Measurements from ENCODE around the gene PFKFB2. TPM values are rescaled to one million over a fixed set of nuclear protein-coding genes. Genes with fewer than 3 reads are reported as not detected.

Gene PFKFB2
- total and polyA plus RNA-seq, 4 donors = 3.0 to 13.7 (median 7.8) TPM

GRCh38 chr1:207027206-207027777, 25.8 kb upstream of the PFKFB2 start:
- H3K27ac ChIP-seq (ENCODE audit: low read depth in 1 of 2, low read length in 2 of 2) = no peak overlapping the region
- H3K27me3 ChIP-seq (ENCODE audit: control insufficient read depth in 1 of 2, insufficient read depth in 2 of 2, low read length in 1 of 2) = no peaks in the 10 kb centered on the region
- no peaks in the 10 kb centered on the region for H3K9me3 ChIP-seq (ENCODE audit: control insufficient read depth, low read length)
- H3K36me3 ChIP-seq (ENCODE audit: control insufficient read depth in 1 of 2, insufficient read depth in 2 of 2, low read length in 1 of 2) = no peaks in the 10 kb centered on the region
- no peaks in the 10 kb centered on the region for H3K4me1 ChIP-seq (ENCODE audit: control insufficient read depth in 1 of 2, insufficient read depth in 2 of 2, low read length in 2 of 2)
- intact Hi-C loops (cut with DNase I) = no loop called here
- ATAC-seq (ENCODE audit: low FRiP score) (no peak), DNase-seq (no peak)
- no peak overlapping the region for H3K4me3 ChIP-seq (ENCODE audit: low read length in 2 of 2)
- WGBS, 2 donors = 95 to 97% methylated on average over 18 of the region's 18 CpGs

DNA sequence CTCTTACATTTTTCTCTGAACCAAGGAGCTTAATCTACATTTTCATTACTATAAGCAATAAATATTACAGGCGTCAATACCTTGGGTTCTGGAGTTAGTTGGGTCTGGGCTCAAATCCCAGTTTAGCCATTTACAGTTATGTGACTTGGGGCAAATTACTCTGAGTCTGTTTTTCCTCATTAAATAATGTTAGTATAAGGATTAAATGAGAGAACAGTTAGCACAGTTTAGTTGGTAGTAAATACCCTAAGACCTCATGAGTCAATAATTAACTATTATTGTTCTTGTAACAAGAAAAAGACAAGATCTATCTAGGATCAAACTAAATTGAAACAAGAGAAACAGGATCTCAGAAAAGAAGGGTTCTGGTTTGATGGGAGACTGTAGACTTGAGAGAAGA, 25.2 kb upstream of the PFKFB2 start:
- WGBS, 2 donors = 86 to 93% methylated on average over 1 of the region's 1 CpG
- Histone ChIP-seq H3K4me1 (ENCODE audit: control insufficient read depth in 1 of 2, insufficient read depth in 2 of 2, low read length in 2 of 2) (no peaks in the 10 kb centered on the region), H3K27ac (ENCODE audit: low read depth in 1 of 2, low read length in 2 of 2) (no peak overlapping the region), H3K36me3 (ENCODE audit: control insufficient read depth in 1 of 2, insufficient read depth in 2 of 2, low read length in 1 of 2) (no peaks in the 10 kb centered on the region), H3K27me3 (ENCODE audit: control insufficient read depth in 1 of 2, insufficient read depth in 2 of 2, low read length in 1 of 2) (no peaks in the 10 kb centered on the region), H3K4me3 (ENCODE audit: low read length in 2 of 2) (no peak overlapping the region), H3K9me3 (ENCODE audit: control insufficient read depth, low read length) (no peaks in the 10 kb centered on the region)
- DNase-seq (no peak), ATAC-seq (ENCODE audit: low FRiP score) (no peak)
- intact Hi-C loops (cut with DNase I) = no loop called here

- intact Hi-C loops (cut with DNase I) = no loop called here
Measured at GRCh38 chr1:207028884-207029650, 24.0 kb upstream of the PFKFB2 start.

GRCh38 chr1:207029701-207030521, 23.2 kb upstream of the PFKFB2 start:
- Histone ChIP-seq H3K9me3 (ENCODE audit: control insufficient read depth, low read length) (no peaks in the 10 kb centered on the region), H3K4me1 (ENCODE audit: control insufficient read depth in 1 of 2, insufficient read depth in 2 of 2, low read length in 2 of 2) (no peaks in the 10 kb centered on the region), H3K4me3 (ENCODE audit: low read length in 2 of 2) (no peak overlapping the region), H3K27ac (ENCODE audit: low read depth in 1 of 2, low read length in 2 of 2) (no peak overlapping the region), H3K27me3 (ENCODE audit: control insufficient read depth in 1 of 2, insufficient read depth in 2 of 2, low read length in 1 of 2) (no peaks in the 10 kb centered on the region), H3K36me3 (ENCODE audit: control insufficient read depth in 1 of 2, insufficient read depth in 2 of 2, low read length in 1 of 2) (no peaks in the 10 kb centered on the region)
- DNase-seq (no peak), ATAC-seq (ENCODE audit: low FRiP score) (no peak)
- intact Hi-C loops (cut with DNase I) = no loop called here
- WGBS, 2 donors = 65 to 74% methylated on average over 5 of the region's 5 CpGs

More at GRCh38 chr1:207028884-207029650, 24.0 kb upstream of the PFKFB2 start:
- no peak for ATAC-seq (ENCODE audit: low FRiP score)
- DNase-seq = no peak
- Histone ChIP-seq H3K27ac (ENCODE audit: low read depth in 1 of 2, low read length in 2 of 2) (no peak overlapping the region), H3K4me1 (ENCODE audit: control insufficient read depth in 1 of 2, insufficient read depth in 2 of 2, low read length in 2 of 2) (no peaks in the 10 kb centered on the region), H3K9me3 (ENCODE audit: control insufficient read depth, low read length) (no peaks in the 10 kb centered on the region), H3K4me3 (ENCODE audit: low read length in 2 of 2) (no peak overlapping the region), H3K27me3 (ENCODE audit: control insufficient read depth in 1 of 2, insufficient read depth in 2 of 2, low read length in 1 of 2) (no peaks in the 10 kb centered on the region), H3K36me3 (ENCODE audit: control insufficient read depth in 1 of 2, insufficient read depth in 2 of 2, low read length in 1 of 2) (no peaks in the 10 kb centered on the region)
- WGBS, 2 donors = 90 to 94% methylated on average over 2 of the region's 2 CpGs

DNA sequence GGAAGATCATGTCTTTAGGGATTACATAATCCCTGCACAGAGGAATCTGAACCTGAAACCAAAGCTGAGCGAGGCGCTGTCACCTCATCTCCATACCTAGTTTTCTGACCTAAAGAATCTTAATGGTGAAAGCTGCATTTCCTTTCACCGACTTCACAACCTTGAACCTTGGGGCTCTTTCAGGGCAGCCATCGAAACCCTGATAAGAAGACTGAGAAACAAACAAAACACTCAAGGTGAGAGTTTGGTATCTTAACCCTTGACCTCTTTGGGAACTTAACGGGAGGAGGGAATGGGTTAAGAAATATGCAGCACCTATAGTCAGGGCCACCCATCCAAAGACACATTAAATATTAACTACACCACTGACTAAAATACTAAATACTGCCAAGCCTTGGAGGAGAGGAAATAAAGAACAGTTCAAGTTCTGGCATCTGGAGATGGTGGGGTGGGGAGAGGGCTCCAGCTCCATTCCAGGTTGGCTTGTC, 22.5 kb upstream of the PFKFB2 start:
- Histone ChIP-seq H3K4me3 (ENCODE audit: low read length in 2 of 2) (no peak overlapping the region), H3K27ac (ENCODE audit: low read depth in 1 of 2, low read length in 2 of 2) (no peak overlapping the region), H3K36me3 (ENCODE audit: control insufficient read depth in 1 of 2, insufficient read depth in 2 of 2, low read length in 1 of 2) (no peaks in the 10 kb centered on the region), H3K9me3 (ENCODE audit: control insufficient read depth, low read length) (no peaks in the 10 kb centered on the region), H3K4me1 (ENCODE audit: control insufficient read depth in 1 of 2, insufficient read depth in 2 of 2, low read length in 2 of 2) (no peaks in the 10 kb centered on the region), H3K27me3 (ENCODE audit: control insufficient read depth in 1 of 2, insufficient read depth in 2 of 2, low read length in 1 of 2) (no peaks in the 10 kb centered on the region)
- intact Hi-C loops (cut with DNase I) = no loop called here
- WGBS, 2 donors = 82 to 85% methylated on average over 5 of the region's 5 CpGs
- DNase-seq (no peak), ATAC-seq (ENCODE audit: low FRiP score) (no peak)

GRCh38 chr1:207031016-207031415, 22.1 kb upstream of the PFKFB2 start:
- 56 to 57% methylated on average over 1 of the region's 1 CpG for WGBS, 2 donors
- H3K4me1 ChIP-seq (ENCODE audit: control insufficient read depth in 1 of 2, insufficient read depth in 2 of 2, low read length in 2 of 2) = no peaks in the 10 kb centered on the region
- DNase-seq (no peak), ATAC-seq (ENCODE audit: low FRiP score) (no peak)
- intact Hi-C loops (cut with DNase I) = no loop called here
- no peak overlapping the region for H3K4me3 ChIP-seq (ENCODE audit: low read length in 2 of 2)
- no peak overlapping the region for H3K27ac ChIP-seq (ENCODE audit: low read depth in 1 of 2, low read length in 2 of 2)
- H3K36me3 ChIP-seq (ENCODE audit: control insufficient read depth in 1 of 2, insufficient read depth in 2 of 2, low read length in 1 of 2) = no peaks in the 10 kb centered on the region
- no peaks in the 10 kb centered on the region for H3K9me3 ChIP-seq (ENCODE audit: control insufficient read depth, low read length)
- H3K27me3 ChIP-seq (ENCODE audit: control insufficient read depth in 1 of 2, insufficient read depth in 2 of 2, low read length in 1 of 2) = no peaks in the 10 kb centered on the region

DNA sequence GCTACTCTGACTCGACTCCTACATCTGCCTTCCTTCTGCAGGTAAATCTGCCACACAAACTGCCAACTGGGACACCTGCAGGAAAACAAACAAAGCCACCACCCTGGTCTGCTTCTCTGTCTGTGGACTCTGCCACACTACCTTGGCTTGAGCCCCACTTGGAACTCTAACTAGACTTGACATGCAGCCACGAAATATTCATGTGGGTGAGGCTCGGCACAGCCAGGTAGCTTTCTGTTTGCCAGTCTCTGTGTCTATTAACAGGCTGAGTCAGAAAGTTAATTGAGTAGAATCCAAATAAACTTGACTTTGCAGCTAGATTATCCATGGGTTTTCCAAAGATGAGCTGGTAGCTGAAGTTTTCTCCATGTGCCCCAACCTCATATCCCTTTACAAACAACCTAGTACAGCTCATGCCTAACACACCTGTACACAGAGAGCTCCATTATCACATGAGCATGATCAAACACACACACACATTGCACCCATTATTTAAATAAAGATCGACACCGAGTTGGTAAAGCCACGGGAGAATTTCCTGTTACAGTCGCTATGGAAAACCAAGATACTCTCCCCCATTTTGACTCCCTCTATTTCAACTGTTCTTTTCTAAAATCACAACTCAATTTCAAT, 21.3 kb upstream of the PFKFB2 start:
- H3K9me3 ChIP-seq (ENCODE audit: control insufficient read depth, low read length) = no peaks in the 10 kb centered on the region
- 68 to 74% methylated on average over 7 of the region's 7 CpGs for WGBS, 2 donors
- no peaks in the 10 kb centered on the region for H3K36me3 ChIP-seq (ENCODE audit: control insufficient read depth in 1 of 2, insufficient read depth in 2 of 2, low read length in 1 of 2)
- intact Hi-C loops (cut with DNase I) = no loop called here
- H3K27ac ChIP-seq (ENCODE audit: low read depth in 1 of 2, low read length in 2 of 2) = no peak overlapping the region
- no peak for ATAC-seq (ENCODE audit: low FRiP score)
- no peak for DNase-seq
- H3K4me3 ChIP-seq (ENCODE audit: low read length in 2 of 2) = no peak overlapping the region
- H3K4me1 ChIP-seq (ENCODE audit: control insufficient read depth in 1 of 2, insufficient read depth in 2 of 2, low read length in 2 of 2) = no peaks in the 10 kb centered on the region
- no peaks in the 10 kb centered on the region for H3K27me3 ChIP-seq (ENCODE audit: control insufficient read depth in 1 of 2, insufficient read depth in 2 of 2, low read length in 1 of 2)

DNA sequence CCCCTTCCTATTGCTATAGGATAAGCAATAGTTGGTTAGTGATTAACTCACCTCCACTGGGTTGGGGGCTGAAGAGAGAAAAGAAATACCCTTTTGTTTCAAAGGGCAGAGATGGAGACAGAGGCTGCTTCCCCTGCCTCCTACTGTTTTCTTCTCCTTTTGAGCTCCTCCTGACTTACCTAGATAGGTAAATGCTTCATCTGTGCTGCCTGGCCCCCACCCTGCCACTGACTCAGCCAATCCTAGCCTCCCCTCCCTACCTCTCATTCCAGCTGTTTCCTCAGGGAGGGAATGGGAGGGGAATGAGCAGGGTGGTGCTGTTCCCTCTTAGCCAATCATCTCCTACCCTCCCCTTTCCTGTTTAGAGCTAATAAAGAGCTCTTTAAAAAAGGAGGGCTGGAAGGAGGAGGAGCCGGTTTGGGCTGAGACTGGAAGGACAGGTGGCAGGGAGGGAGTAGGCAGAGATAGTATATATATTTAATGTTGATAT, 20.5 kb upstream of the PFKFB2 start, which contains the start of gene C1orf116:
TSS of gene C1orf116 (minus strand) at position 229 of the 490 bp plus-strand sequence. CDS start 5,158 bp downstream, outside the sequence.
- H3K36me3 ChIP-seq (ENCODE audit: control insufficient read depth in 1 of 2, insufficient read depth in 2 of 2, low read length in 1 of 2) = no peaks in the 10 kb centered on the region
- no peak within 1 kb of the TSS for H3K4me3 ChIP-seq (ENCODE audit: low read length in 2 of 2)
- DNase-seq (no peak), ATAC-seq (ENCODE audit: low FRiP score) (no peak)
- H3K27me3 ChIP-seq (ENCODE audit: control insufficient read depth in 1 of 2, insufficient read depth in 2 of 2, low read length in 1 of 2) = no peaks in the 10 kb centered on the region
- no peak within 1 kb of the TSS for H3K27ac ChIP-seq (ENCODE audit: low read depth in 1 of 2, low read length in 2 of 2)
- no peaks in the 10 kb centered on the region for H3K4me1 ChIP-seq (ENCODE audit: control insufficient read depth in 1 of 2, insufficient read depth in 2 of 2, low read length in 2 of 2)
- WGBS, 2 donors = 13 to 33% methylated on average over 1 of the region's 1 CpG
- intact Hi-C loops (cut with DNase I) = no loop called here
- no peaks in the 10 kb centered on the region for H3K9me3 ChIP-seq (ENCODE audit: control insufficient read depth, low read length)
